ENCODE data around the gene PIAS1. TPM values are rescaled to one million over a fixed set of nuclear protein-coding genes. Genes with fewer than 3 reads are reported as not detected.

PIAS1 gene
- total and polyA plus RNA-seq, 9 of the 15 experiments (the other 6 are each of a cell fraction or from before 2014, with no cell fraction given), result 18.0 to 59.1 (median 28.5) TPM

- intact Hi-C loops (cut with micrococcal nuclease), result no loop called here
- no TSS peak for BruUV-seq (replicated peaks)
- peak; percentile 34; the same call in 1 of the 2 replicates for TF ChIP-seq CXXC5 (CRISPR knock-in tag; IDR thresholded peaks at IDR 0.05)
- TF ChIP-seq SMAD4 (CRISPR knock-in tag; conservative IDR thresholded peaks at IDR 0.05), result 0 out of 2 replicates have a peak, but pooled peaks have one; percentile 27
- no peak for TF ChIP-seq TEAD1 (CRISPR knock-in tag; IDR thresholded peaks at IDR 0.05)
- TF ChIP-seq ATF3 (IDR thresholded peaks at IDR 0.05), result peak; percentile 74
- no peak for TF ChIP-seq ATF3 (CRISPR knock-in tag; conservative IDR thresholded peaks at IDR 0.05)
- 0 out of 2 replicates have a peak, but pooled peaks have one; percentile 19 for TF ChIP-seq MGA (IDR thresholded peaks at IDR 0.05)
- TF ChIP-seq ARID2 (IDR thresholded peaks at IDR 0.05), result no peak
- TF ChIP-seq CEBPG (CRISPR knock-in tag; IDR thresholded peaks at IDR 0.05), result no peak
- peak; percentile 90 to 93 for TF ChIP-seq CEBPG (tag; conservative IDR thresholded peaks at IDR 0.05 in 1 of 2, IDR thresholded peaks at IDR 0.05 in 1 of 2)
These were observed 129.7 kb downstream of the PIAS1 start for GRCh38 chr15:68183616-68184315.

More at GRCh38 chr15:68183616-68184315, 129.7 kb downstream of the PIAS1 start:
- ChIA-PET CTCF (ENCODE audit: low intra/inter-chr PET ratio) (no interaction called here), POLR2A (interaction anchor here (0.7 kb wide), 1 partner anchor 44 kb away, joined by 4 read pairs; no protein-coding TSS in a partner anchor)
- no peak overlapping the region for H3K4me2 ChIP-seq (ENCODE audit: insufficient read depth, low read length)
- ATAC-seq (no peak), FAIRE-seq (no peak), DNase-seq (ENCODE audit: extremely low read depth in 1 of 4, low spot score in 3 of 4) (no peak)
- no peaks in the 10 kb centered on the region for H3K9me3 ChIP-seq (replicated peaks; ENCODE audit: control insufficient read depth, insufficient read depth, low read depth, low read length)
- no peaks in the 10 kb centered on the region for H3K9me1 ChIP-seq (ENCODE audit: control insufficient read depth, insufficient read depth, low read length)
- no peaks in the 10 kb centered on the region for H4K20me1 ChIP-seq (replicated peaks; ENCODE audit: control insufficient read depth, insufficient read depth, low read length)
- no peak overlapping the region for H3K4me3 ChIP-seq
- H2AFZ ChIP-seq (ENCODE audit: low read depth, low read length), result no peak overlapping the region
- H3K36me3 ChIP-seq (ENCODE audit: control insufficient read depth, insufficient read depth, low read length), result peaks cover 84% of the 10 kb centered on the region
- H3K27ac ChIP-seq (ENCODE audit: extremely low read depth, low read depth, low read length), result no peak overlapping the region
- no peaks in the 10 kb centered on the region for H3K27me3 ChIP-seq (ENCODE audit: control insufficient read depth in 2 of 2, insufficient read depth in 2 of 2, low read length in 2 of 2)
- no peaks in the 10 kb centered on the region for H3K79me2 ChIP-seq (ENCODE audit: control insufficient read depth, insufficient read depth, low read length)
- H3K9ac ChIP-seq (ENCODE audit: insufficient read depth in 1 of 2, low read depth in 2 of 2, low read length in 2 of 2), result no peak overlapping the region
- in situ Hi-C loops (cut with MboI), result no loop called here
- H3K4me1 ChIP-seq (replicated peaks in 1 of 2; ENCODE audit: control insufficient read depth in 2 of 2, insufficient read depth in 2 of 2, low read length in 2 of 2), result no peaks in the 10 kb centered on the region
- 84% methylated on average over 5 of the region's 5 CpGs for WGBS (ENCODE audit: insufficient coverage, low coverage, missing lambda C conversion rate)

Data from K562 (cell line).